Ishikawa (cell line): Measurements from ENCODE around the gene ZMIZ1.

ENCODE experiments used
- CEBPB ChIP-seq: IDR thresholded peaks from 2 replicates; pipeline ENCODE4 v1.6.1; 2012
- CREB1 ChIP-seq: IDR thresholded peaks from 2 replicates; pipeline ENCODE4 v1.6.1; 2012; ENCODE audit warnings: low read depth
- EGR1 ChIP-seq: IDR thresholded peaks from 2 replicates; pipeline ENCODE4 v1.6.1; 2012
- EP300 ChIP-seq: IDR thresholded peaks from 2 replicates; pipeline ENCODE4 v1.6.1; 2012; ENCODE audit warnings: borderline replicate concordance
- FOXM1 ChIP-seq: IDR thresholded peaks from 2 replicates; pipeline ENCODE4 v1.6.1; 2012; ENCODE audit warnings: low read depth, borderline replicate concordance
- NFIC ChIP-seq: IDR thresholded peaks from 2 replicates; pipeline ENCODE4 v1.6.1; 2012
- RAD21 ChIP-seq: IDR thresholded peaks from 2 replicates; pipeline ENCODE4 v1.6.1; 2012; ENCODE audit warnings: low read depth
- TAF1 ChIP-seq: IDR thresholded peaks from 2 replicates; pipeline ENCODE4 v1.6.1; 2012; ENCODE audit warnings: low read depth, mild to moderate bottlenecking
- TCF12 ChIP-seq: IDR thresholded peaks from 2 replicates; pipeline ENCODE4 v1.6.1; 2012; ENCODE audit warnings: low read depth
- TEAD4 ChIP-seq: IDR thresholded peaks from 2 replicates; pipeline ENCODE4 v1.6.1; 2012
- USF1 ChIP-seq: IDR thresholded peaks from 2 replicates; pipeline ENCODE4 v1.6.1; 2012
- YY1 ChIP-seq: IDR thresholded peaks from 2 replicates; pipeline ENCODE4 v1.6.1; 2012; ENCODE audit warnings: low read depth
- ZBTB7A ChIP-seq: IDR thresholded peaks from 2 replicates; pipeline ENCODE4 v1.6.1; 2012; ENCODE audit warnings: low read depth
- TF ChIP-seq, protein P1 (sequence below): IDR thresholded peaks from 2 replicates; pipeline ENCODE4 v1.6.1; 2012; ENCODE audit warnings: low read depth, mild to moderate bottlenecking
- TF ChIP-seq, protein P2 (sequence below): IDR thresholded peaks from 2 replicates; pipeline ENCODE4 v1.6.1; 2012

Gene ZMIZ1

DNA sequence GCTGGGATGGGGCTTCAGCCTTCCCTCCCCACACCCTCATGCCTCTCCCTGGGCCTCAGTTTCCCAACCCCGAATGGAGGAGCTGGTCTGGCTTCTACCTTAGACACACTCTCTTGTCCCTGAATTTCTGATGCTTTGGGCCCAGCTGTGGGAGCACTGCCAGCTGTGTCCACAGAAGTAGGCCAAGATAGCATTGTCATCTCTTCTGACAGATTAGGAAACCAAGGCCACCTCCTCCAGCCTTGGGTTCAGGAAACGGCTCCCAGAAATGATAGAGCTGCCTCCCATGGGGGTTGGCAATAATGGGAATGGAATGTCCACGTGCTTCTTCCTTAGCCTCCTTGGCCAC is 279.8 kb downstream of the ZMIZ1 start:
- no peak for TF ChIP-seq TCF12
- TF ChIP-seq FOXM1: no peak
- TF ChIP-seq EP300: no peak
- TF ChIP-seq CEBPB: no peak
- TF ChIP-seq, protein P1, sequence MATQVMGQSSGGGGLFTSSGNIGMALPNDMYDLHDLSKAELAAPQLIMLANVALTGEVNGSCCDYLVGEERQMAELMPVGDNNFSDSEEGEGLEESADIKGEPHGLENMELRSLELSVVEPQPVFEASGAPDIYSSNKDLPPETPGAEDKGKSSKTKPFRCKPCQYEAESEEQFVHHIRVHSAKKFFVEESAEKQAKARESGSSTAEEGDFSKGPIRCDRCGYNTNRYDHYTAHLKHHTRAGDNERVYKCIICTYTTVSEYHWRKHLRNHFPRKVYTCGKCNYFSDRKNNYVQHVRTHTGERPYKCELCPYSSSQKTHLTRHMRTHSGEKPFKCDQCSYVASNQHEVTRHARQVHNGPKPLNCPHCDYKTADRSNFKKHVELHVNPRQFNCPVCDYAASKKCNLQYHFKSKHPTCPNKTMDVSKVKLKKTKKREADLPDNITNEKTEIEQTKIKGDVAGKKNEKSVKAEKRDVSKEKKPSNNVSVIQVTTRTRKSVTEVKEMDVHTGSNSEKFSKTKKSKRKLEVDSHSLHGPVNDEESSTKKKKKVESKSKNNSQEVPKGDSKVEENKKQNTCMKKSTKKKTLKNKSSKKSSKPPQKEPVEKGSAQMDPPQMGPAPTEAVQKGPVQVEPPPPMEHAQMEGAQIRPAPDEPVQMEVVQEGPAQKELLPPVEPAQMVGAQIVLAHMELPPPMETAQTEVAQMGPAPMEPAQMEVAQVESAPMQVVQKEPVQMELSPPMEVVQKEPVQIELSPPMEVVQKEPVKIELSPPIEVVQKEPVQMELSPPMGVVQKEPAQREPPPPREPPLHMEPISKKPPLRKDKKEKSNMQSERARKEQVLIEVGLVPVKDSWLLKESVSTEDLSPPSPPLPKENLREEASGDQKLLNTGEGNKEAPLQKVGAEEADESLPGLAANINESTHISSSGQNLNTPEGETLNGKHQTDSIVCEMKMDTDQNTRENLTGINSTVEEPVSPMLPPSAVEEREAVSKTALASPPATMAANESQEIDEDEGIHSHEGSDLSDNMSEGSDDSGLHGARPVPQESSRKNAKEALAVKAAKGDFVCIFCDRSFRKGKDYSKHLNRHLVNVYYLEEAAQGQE: no peak
- no peak for TF ChIP-seq USF1
- no peak for TF ChIP-seq YY1
- no peak for TF ChIP-seq ZBTB7A
- TF ChIP-seq, protein P2, sequence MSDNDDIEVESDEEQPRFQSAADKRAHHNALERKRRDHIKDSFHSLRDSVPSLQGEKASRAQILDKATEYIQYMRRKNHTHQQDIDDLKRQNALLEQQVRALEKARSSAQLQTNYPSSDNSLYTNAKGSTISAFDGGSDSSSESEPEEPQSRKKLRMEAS: no peak
- no peak for TF ChIP-seq RAD21

- TF ChIP-seq TCF12: no peak
- TF ChIP-seq EGR1: no peak
- TF ChIP-seq RAD21: no peak
- TF ChIP-seq TAF1: no peak
- no peak for TF ChIP-seq YY1
- TF ChIP-seq CREB1: no peak
- TF ChIP-seq, protein P2: no peak
- no peak for TF ChIP-seq TEAD4
- TF ChIP-seq CEBPB: no peak
- TF ChIP-seq, protein P1: no peak
- no peak for TF ChIP-seq EP300
- no peak for TF ChIP-seq NFIC
- TF ChIP-seq USF1: no peak
Observed at GRCh38 chr10:79349072-79349491, 280.3 kb downstream of the ZMIZ1 start.

GRCh38 chr10:79349766-79350406 is 281.1 kb downstream of the ZMIZ1 start:
- TF ChIP-seq EP300: no peak
- TF ChIP-seq FOXM1: no peak

- TF ChIP-seq EGR1 (no peak), CEBPB (no peak), TCF12 (no peak), EP300 (no peak), TAF1 (no peak), YY1 (no peak), USF1 (no peak)
Observed at GRCh38 chr10:79350407-79351154, 281.8 kb downstream of the ZMIZ1 start.

DNA sequence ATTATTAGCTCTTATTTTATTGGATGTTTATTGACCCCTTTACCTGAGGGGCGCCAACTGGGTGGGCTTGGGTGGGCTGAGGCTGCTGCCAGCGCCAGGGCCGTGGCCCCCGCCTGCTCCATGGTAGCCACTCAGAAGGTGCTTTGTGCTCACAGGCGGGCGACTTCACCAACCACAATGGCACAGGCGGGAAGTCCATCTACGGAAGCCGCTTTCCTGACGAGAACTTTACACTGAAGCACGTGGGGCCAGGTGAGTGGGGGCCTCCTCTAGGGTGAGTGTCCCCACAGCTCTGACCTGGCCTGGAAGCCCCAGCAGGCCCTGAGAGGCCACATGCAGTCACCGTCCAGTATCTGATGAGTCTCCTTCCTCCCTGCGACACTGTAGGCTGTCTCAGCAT is 282.6 kb downstream of the ZMIZ1 start:
- TF ChIP-seq EGR1 (no peak), FOXM1 (no peak), RAD21 (no peak), NFIC (no peak), USF1 (no peak), YY1 (no peak), TEAD4 (no peak), EP300 (no peak), TCF12 (no peak), ZBTB7A (no peak), CEBPB (no peak)
- TF ChIP-seq, protein P1: no peak
- TF ChIP-seq, protein P2: no peak
